Measurements from ENCODE around the gene ZBTB14.

Gene ZBTB14

DNA sequence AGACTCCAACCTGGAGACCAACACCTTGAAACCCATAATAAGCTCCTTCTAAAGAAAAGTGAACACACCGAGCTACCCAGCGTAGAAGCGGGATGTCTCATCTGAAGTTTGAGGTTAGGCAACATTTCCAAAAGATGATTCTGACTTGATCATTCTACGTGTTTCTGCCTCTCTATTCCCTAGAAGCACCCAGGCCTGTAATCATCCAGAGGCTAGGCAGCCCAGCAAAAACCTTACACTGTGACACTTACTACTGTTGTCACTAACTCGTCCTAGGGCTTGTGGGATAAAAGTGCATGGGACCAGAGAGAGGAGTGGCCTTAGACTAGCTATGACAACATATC, 1.4 kb downstream of the ZBTB14 start:
- no peak for DNase-seq (ENCODE audit: low read depth)

DNA sequence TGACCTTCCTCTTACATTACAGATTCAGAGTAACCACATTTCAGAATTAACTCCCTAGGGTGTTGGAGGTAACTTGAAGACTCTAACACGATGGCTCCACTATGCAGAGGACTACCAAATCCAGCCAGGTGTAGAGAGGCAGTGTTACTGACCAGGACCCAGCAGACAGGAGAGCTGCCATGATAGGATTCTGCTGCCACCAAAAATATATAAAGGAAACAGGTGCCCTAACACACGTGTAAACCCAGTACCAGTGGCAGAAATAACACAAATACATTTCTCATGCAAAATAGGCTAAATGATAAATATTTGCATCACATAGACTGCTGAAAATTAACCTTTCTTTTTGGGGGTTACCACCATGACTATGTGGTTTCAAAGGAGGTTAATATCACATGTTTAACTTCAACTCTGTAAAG, 7.0 kb downstream of the ZBTB14 start:
- no peak for DNase-seq (ENCODE audit: low read depth)

DNA sequence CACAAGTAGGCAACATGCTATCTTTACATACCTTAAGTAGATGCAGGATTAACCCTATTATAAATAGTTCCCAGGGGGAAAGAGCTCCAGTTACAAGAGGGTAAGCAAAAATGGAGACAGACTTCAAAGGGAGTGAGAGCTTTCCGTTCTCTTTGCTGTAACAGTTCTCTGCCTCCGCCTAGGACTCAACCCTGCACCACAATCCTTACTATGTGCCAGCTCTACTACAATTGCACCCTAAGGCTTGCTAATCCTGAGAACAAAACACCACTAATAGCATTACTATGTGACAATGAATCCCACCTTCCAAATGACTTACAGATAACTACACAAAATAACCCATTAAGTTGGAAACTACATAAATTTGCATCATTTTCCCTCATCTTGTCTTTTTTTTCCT, 7.7 kb downstream of the ZBTB14 start:
- no peak for DNase-seq (ENCODE audit: low read depth)

DNA sequence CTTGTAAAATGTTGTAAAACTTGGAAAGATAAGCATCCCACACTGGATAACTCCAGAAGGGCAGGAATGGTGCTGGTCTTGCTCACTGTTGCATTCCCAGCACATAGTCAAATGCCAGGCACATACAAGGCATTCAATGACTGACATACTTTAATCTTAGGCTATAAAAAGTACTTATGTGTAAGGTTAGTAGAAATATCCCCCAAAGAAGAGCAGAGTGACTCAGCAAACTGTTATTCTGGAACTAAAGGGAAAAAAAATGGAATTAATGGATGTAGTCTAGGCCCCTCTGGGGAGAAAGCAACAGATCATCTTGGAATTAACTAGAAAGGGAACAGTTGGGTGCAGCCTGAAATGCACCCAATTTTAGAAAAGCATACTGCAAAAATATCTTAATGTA, 9.0 kb downstream of the ZBTB14 start:
- DNase-seq (ENCODE audit: low read depth), result no peak

DNA sequence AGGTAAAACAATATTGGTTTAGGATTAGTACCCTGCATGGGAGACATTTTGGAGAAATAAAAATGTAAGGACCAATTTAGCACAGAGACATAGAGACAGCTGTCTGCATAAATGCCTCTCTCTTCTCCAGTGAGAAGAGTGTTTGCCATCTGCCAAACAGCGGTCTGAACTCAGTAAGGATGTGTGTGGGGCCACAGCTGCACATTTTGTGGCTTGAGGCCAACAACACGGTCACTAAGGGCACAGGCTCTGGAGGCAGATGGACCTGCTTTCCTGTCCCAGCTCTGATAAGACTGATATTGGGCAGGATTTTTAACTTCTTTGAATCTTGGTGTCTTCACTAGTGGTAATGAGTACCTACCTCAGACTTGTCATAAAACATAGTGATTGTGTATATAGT, 10.2 kb downstream of the ZBTB14 start:
- DNase-seq (ENCODE audit: low read depth), result no peak

DNA sequence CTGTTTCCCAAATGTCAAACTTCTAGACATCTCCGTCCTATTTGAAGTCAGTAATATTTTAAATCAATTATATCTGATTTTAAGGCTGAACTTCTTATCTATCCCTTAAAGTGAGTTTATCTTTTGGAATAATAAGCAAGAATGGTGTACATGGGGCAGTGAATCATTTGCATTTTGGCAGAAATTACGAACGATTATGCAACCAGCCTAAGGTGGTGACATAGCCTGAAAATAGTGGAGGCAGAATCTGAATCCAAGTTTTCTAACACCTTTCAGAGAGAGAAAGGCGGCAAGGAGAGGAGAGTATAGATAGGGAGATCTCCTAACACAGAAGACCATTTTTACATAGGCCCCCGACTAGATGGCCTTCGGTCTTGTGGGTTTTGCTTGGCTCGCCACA, 10.7 kb downstream of the ZBTB14 start:
- DNase-seq (ENCODE audit: low read depth), result no peak

DNA sequence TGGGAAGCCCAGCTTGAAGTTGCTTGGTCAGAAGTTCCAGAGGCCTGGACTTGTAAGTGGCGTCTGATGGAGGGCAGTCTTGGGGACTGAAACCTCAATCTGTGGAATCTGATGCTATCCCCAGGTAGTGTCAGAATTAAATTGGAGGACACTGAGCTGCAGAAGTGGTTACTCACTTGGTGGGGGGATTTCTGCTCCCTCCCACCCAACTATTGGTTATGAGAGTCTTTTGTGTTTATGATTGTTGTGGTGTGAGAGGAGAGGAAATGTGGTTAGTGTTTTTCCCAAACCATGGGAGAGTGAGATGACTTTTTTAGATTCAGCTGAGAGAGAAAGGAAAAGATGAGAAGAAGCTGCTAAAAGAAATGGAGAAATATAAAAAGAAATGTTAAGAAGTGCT, 12.8 kb downstream of the ZBTB14 start:
- no peak for DNase-seq (ENCODE audit: low read depth)

DNA sequence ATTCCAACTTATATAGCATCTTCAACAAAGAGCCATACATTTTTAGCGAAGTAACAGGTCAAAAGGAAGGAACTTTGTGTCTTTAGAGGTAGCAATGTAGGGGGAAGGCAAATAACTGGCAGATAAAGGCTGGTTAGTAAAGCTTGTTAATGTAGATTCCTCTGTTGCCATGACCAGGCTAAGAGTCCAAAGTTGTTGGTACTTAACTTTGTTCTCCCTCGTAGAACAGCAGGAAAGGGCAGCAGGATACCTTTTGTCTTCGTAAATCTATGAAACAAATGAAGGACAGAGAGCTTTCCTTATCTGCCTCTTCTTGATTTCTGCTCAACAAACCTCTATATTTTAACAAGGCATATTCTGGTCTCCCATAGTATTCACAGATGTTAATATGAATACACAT, 18.6 kb downstream of the ZBTB14 start:
- DNase-seq (ENCODE audit: low read depth), result no peak

DNA sequence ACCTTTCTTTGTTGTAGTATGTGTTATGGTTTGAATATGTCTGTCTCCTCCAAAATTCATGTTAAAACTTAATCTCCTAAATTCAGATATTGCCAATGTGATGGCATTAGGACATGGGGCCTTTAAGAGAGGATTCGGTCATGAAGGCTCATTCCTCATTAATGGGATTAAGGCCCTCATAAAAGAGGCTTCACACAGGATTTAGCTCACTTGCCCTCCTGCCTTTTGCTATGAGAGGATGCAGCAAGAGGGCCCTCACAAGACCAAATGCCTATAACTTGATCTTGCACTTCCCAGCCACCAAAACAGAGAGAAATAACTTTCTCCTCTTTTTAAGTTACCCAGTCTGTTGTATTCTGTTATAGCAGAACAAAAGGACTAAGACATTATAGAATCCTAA, 19.7 kb downstream of the ZBTB14 start:
- no peak for DNase-seq (ENCODE audit: low read depth)

DNA sequence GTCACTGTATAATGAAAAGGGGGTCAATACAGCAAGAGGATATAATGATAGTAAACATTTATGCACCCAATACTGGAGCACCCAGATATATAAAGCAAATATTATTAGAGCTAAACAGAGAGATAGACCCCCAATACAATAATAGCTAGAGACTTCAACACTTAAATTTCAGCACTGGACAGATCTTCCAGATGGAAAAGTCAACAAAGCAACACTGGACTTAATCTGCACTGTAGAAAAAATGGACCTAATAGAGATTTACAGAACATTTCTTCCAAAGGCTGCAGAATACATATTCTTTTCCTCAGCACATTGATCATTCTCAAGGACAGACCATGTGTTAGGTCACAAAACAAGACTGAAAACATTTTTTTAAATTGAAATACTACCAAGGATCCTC, 26.7 kb downstream of the ZBTB14 start:
- no peak for DNase-seq (ENCODE audit: low read depth)

DNA sequence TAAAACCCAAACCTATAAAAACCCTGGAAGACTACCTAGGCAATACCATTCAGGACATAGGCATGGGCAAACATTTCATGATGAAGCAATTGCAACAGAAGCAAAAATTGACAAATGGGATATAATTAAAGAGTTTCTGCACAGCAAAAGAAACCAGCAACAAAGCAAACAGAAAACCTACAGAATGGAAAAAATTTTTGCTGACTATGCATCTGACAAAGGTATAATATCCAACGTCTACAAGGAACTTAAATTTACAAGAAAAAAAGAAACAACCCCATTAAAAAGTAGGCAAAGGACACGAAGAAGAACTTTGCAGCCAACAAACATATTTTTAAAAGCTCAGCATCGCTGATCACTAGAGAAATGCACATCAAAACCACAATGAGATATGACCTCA, 28.8 kb downstream of the ZBTB14 start:
- DNase-seq (ENCODE audit: low read depth), result no peak

DNA sequence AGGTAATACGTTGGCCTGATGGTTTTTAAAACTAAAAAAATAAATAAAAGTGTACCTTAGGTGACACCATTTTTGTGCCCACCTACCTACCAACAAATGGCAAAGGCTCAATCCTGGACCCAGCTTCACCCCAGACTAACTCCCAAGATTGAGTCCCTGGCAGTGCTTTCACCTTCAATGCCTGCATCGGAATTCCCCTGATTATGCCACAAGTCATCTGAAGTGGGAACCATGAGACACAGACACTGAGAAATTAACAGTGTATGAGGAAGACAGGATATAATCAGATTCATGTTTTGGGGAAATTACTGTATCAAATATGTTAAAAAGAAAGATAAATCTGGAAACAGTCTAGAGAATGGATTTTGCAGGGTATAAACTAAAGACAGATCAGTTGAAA, 41.6 kb downstream of the ZBTB14 start:
- no peak for DNase-seq (ENCODE audit: low read depth)

DNA sequence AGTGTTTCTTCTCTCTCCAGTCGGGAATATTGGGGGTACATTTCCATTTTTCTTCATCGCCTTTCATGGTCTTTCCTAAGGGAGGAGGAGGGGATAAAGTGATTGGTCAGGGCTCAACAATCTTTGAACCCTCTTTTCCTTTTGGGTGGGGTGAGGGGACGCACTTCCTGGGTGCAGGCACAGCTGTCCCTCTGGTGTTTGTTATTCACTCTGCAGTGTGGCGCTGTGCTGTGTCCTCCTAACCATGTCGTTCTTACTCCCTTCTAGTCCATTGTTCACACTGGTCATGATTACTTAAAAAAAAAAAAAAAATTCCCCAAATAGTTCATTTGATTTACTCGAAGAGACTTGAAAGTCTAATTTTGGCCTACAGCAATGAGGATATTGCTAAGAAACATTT, 44.4 kb downstream of the ZBTB14 start:
- no peak for DNase-seq (ENCODE audit: low read depth)

DNA sequence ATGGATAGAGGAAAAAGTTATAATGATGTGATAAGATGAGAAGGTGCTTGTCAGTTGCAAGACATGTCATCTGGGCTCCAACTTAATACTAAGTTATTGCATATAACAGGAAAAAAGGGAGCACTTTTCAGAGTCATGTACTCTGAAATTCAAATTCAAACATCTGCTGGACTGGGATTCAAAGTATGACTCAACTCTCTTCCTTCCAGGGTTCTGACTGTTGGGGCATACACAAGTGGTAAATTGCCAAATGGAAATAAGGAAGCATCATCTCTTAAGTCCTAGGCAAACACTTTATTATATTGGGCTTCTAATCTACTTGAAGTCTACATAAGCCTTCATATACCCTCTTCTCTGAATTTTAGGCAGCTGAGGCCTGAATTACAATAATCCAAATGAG, 44.9 kb downstream of the ZBTB14 start:
- DNase-seq (ENCODE audit: low read depth), result no peak

DNA sequence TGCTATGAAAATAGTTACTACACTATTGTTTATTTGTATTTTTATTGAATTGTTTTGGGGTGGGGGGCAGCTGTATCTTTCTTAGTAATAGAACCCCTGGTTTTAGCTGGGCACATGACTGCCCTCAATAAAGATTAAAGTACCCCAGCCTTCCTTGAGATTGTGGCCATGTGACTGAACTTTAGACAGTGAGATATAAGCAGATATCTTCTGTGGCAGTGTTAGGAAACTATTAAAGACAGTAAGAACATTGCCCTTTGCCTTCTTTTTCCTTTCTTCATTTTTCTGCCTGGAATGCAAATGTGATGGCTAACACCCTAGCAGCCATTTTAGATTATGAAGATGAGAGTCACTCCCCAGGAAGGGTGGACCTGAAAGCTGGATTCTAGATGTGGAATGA, 50.6 kb downstream of the ZBTB14 start:
- DNase-seq (ENCODE audit: low read depth), result no peak

DNA sequence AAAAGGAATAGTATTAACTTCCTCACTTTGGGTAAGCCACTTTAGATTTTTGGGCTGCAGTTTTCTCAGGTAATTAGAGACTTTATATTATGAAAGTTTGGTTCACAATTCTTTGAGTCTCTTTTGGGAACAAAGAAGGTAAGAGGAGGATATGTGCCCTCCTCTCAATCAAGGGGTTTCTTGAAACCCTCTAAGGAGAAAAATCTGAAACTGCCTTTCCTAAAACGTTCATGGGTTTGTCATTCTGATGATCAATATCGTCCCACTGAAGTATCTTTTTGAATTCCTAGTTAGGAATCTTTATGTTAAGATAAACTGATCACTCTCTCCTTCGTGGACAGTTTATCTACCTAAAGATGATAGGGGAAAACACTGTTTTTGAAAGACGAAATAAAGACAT, 56.1 kb downstream of the ZBTB14 start:
- DNase-seq (ENCODE audit: low read depth), result no peak

Data from stromal cell of bone marrow (primary cell).